GM18502 (cell line): ENCODE data around the gene DIDO1.
"Not testable (repeated sequence)": the region's sequence is repeated elsewhere in the genome, so short reads cannot be mapped to it uniquely, and the experiment has no call there.

Experiments used
- ATAC-seq: cut with Tn5 transposase; IDR thresholded peaks from one replicate; pipeline ENCODE4 v1.9.1; 2021; ENCODE audit warnings: mild to moderate bottlenecking; ENCODE audit not compliant: unreplicated experiment, poor library complexity

DIDO1 gene

DNA sequence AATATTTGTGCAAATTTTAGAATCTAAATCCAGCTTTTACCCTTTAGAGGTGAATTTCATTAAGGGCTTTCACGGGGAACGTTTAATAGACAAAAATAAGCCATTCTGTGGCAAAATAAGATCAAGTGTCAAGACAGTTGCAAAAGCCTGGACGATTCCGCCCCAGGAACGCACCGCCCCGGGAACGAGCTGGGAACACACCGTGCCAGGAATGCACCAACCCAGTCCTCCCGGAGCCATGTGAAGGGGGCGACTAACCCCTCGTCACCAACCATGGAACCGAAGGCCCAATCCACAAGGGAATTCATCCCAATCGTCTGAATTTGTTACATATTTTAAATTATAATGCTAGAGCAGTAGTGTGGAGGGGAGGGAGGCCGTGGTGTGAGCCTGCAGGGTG is 43.9 kb downstream of the DIDO1 start:
- ATAC-seq, result no peak

DNA sequence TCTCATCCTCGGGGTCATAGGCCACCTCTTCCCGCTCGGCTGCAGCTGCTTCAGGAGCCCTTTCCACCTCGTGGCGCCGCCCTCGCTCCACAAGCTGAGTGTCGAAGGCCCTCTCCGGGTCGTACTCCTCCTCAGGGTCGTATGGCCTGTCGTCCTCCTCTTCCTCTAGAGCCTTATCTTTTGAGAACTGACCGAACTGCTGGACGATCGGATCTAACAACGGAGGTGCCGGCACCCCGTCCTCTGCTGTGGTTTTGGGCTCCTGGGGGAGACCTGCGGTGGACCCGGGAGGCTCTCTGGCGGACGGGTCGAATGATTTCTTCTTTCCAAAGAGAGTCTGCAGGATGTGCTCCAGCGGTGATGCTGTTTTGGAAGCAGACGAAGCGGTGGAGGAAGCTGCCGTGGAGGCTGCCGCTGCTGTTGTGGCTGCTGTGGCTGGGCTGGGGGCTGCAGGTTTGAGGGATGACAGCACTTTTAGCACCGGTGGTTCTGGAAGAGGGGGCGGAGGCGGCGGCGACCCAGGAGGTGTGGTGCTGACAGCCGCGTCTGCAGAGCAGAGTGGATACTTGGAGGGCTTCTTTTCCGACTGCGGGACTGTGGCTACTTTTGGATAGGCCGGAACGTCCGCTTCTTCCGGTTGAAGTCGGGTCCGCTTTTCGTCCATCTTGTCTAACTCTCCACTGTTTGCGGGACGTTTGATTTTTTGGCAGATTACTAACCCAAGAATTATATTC is 44.5 kb downstream of the DIDO1 start:
- ATAC-seq, result no peak

DNA sequence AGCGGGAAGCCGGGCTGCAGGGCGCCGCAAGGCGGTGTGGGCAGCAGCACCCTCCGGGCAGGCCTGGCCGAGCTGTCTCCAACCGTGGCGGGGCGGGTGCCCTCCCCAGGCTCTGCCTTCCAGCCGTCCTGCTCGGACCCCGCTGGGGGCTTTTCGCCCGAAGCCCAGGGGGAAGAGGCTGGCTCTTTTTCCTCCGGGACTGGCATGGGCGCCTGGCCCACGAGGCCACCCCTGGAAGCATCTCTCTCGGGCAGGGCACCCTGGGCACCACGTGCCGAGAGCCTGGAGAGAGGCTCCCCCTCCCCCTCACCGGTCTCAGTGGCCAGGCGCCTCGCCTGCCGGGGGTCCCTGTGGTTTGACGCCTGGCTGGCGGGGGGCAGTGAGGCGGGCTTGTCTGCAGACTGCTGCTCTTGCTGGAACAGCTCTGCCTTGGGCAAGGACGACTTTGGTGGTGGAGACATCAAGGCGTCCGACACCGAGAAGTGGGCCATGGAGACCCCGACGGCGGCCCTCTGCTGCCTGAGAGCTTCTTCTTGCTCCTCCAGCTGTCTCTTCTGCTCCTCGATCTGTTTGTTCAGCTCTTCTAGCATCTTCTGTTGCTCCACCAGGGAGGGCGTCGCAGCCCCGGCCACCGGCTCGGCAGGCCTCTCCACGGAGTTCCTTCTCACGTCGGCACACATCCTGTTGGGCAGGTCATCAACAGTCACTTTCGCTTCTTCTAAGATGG is 45.2 kb downstream of the DIDO1 start:
- no peak for ATAC-seq

DNA sequence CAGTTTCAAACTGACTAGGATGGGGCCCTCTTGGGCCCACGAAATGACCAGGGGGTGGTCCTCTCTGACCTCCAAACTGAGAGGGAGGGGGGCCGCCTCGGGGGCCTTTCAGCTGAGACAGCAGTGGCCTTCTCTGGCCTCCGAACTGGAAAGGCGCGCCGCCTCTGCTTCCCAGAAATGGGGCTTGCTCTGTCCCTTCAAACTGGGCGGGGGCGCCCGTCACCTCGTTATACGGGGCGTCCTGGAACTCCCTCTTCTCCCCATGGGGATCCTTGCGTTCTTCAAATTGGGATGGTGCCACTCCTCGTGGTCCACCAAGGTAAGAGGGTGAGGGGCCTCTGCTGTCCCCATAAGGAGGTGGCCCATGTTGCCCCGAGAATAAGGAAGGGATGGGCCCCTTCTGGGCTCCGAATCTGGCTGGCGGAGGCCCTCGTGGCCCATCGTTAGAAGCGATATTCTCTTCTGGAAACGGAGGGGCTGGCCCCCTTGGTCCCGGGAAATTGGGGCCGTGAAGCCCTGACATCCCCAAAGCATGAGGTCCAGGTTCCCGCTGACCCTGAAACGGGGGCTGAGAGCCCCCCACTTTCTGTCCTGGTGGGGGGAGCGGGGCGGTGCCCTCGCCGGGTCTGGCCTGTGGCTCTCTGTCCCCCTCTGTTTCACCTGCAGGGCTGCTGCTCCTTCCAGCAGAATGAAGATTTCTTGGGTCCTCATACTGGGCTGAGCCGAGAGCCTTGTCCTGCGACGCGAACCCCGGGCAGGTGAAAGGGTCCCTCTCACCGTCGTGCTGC is 46.0 kb downstream of the DIDO1 start:
- no peak for ATAC-seq

DNA sequence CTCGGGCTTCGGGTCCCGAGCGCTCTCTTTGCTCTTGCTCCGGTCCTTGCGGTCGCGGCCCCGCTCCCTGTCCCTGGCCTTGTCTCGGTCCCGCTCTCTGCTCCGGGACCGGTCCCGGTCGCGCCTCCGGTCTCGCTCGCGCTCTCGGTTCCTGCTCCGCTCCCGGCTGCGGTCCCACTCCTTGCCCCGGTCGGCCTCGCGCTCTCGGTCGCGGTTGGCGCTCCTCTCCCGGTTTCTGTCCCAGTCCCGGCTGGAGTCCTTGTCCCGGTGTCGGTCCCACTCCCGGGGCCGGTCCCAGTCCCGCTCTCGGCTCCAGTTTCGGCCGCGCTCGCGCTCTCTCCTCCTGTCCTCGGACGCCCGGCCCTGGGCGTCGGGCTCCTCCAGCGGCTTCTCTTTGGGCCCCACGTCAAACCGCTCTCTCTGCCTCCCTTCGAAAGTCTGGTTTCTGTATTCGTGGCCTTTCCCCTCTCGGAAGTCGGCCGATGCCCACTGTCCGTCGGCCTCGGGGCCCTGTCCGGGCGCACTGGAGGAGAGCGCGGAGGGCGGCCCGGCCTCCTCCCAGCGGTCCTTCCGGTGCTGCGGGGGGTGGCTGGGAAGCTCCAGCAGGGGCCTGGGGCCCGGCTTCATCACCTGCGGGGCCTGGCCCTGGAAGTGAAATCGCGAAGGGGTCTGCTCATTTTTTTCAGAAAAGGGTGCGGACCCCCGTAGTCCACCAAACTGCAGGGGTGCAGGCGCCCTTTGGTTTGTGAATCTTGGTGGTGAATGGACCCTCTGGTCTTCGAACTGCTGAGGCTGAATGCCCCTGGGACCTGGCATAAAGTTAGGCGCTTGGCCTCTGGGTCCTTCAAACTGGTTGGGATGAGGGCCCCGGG is 46.8 kb downstream of the DIDO1 start:
- no peak for ATAC-seq

DNA sequence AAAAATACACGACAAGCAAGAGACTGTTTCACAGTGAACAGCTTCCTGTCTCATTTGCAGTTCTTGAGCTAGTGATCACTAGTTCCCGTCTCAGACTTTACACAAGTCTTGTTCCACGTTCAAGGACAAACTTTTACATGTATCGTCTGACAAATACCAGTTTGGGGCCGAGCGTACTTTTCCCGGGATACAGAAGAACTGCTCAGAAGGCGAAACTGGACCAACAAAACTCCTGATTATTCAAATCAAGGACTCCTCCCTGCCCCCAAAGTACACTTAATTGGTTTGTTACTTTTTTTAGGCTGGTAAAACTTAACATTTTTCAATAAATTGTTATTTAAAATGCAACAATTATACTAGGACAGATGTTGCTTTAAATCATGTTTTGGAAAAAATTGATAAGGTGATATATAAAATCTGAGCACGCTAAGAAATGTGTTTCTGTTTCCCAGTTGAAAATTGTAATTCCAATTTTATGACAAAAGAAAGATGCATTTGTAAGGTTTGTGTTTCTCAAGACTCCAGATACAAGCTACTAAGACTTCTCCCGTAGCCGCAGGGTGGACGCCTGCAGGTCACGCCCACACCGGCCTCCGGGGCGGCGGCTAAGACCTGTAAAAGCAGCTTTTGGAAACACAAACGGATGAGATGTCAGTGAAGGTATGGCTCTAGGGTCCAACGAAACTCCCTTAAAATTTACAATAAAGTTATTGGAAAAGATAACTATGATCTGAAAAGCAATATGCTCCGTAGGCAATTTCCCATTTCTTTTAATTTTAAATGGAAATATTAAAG is 47.9 kb downstream of the DIDO1 start:
- ATAC-seq, result no peak

DNA sequence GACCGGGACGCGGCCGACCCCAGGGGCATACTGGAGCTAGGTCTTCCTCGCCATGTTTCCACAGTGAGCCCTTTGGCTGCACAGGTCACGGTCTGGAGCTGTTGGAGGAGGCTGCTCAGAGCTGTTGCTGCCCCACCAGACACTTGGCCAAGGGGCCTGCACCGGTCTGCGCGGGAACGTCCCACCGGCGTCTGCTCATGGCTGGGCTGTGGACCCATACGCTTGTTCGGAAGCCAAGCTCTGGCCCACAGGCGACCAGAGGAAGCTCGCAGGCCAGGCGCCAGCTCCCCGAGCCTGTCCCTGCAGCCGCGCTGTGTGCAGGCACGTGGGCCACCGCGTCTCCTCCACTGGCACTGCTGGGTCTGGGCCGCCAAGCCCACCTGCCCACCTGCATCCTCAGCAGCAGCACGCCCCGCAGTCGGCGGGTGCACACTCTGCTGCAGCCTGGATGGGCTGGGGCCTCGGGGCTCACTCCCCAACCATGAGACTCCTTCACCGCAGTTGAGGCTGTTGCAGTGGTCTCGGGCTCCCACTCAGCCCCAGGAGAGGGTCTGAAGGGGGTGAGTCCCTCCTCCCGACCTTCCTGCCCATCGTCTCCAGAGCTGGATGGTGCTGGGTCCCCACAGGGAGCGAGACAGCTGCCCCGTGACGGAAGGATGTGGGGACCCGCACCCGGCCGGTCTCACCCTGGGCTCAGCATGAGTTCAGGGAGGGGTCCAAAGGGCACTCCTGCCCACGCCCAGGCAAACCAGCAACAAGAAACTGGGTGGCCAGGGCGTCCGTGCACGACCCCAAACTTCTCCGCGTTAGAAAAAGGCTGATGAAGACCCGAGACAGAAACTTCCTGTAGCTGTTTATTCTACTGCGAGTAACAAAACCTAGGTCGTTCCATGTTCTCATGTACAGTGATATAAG is 49.1 kb downstream of the DIDO1 start:
- no peak for ATAC-seq

DNA sequence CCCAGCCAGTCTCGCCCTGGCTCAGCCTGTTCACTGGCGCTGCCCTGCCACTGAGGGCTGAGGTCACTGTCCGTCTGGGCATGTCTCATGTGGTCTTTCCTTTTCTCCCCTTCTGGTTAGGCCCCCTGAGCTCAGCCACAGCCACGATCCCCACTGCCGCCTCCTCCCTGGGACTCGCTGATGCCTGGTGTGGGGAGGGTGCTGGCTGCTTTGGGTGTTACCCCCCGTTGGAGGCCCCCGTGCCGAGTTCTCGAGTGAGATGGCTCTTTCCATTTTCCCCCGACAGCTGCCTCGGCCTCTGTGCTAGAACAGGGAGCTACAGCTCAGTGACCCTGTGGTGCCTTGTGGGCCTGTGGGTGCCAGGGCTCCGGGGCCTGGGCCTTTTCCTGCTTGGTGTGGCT is 49.8 kb downstream of the DIDO1 start:
- no peak for ATAC-seq

DNA sequence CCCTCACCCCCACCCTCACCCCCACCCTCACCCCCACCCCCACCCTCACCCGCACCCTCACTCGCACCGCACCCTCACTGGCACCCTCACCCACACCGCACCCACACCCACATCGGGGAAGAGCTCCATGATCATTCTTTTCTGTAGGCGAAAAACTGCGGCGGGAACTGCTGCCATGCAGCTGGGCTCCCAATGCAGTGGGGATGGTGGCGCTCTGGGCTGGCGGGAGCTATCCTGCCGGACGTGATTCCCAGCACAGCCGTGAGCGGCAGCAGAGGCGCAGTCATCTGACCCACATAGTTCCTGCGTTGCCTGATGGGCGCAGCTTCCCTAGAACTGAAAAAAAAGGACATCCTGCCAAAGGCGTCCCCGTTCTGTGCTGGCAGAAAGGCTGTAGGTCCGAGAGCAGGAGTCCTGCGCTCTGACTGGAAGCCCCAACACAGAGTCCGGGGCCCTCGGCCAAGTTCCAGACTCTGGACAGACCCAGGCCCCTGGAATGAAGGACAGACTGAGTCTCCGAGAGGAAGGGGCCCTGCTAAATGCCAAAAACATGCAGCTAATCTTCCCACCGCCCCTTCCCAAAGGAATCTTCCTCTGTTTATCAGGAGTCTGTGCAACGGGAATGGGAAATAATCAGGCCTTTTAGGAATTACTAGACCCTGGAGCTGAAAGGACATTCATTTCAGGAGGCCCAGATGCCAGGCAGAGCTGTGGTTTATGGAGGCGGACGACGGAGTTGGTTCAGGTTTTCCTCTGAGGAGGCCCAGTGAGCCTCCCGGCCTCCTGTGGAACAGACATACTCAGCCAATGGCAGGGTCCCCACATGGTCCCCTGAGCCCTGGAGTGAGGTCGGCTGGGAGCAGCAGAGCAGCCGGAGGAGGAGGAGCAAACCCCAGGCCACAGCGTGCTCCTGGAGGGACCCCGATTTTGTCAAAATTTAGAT is 50.6 kb downstream of the DIDO1 start:
- no peak for ATAC-seq

DNA sequence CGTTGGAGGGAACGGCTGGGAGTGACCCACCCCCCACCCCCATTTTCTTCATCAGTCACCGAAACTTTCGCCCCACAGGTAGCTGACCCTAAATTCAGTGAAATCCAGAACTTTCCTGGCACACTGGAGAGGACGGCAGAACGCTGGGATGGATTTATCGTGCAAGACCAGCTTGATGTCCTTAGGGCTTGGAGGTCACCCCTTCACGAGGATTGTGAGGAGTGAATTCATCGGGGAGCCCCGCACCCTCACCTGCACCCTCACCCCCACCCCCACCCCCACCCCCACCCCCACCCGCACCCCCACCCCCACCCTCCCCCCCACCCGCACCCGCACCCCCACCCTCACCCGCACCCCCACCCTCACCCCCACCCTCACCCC is 51.4 kb downstream of the DIDO1 start:
- ATAC-seq, result no peak

DNA sequence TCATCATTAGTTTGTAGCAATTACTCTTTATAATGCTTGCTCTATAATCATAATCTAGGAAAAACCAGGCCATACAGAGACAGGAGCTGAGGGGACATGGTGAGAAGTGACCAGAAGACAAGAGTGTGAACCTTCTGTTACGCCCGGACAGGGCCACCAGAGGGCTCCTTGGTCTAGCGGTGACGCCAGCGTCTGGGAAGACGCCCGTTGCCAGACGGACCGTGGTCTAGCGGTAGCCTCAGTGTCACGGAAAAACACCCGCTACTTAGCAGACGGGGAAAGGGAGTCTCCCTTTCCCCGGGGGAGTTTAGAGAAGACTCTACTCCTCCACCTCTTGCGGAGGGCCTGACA is 52.6 kb downstream of the DIDO1 start:
- ATAC-seq, result not testable (repeated sequence)

DNA sequence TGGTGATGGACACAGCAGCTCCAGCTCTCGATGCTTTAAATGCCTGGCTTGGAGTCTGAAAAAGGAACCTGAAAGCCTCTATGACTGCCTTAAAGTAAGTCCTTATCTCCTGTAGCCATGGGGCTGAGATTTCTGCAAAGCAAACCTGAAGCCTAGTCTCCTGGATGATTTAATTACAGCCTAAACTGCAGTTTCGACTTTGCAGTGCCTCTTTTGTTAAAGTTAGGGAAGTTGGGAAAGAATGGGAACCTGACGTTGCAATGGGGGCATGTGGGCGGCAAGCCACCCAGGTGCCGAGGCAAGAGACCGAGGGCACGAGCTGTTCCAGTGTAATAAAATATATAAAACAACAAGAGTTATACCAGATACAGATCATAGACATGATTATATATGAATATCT is 53.0 kb downstream of the DIDO1 start:
- ATAC-seq, result no peak

DNA sequence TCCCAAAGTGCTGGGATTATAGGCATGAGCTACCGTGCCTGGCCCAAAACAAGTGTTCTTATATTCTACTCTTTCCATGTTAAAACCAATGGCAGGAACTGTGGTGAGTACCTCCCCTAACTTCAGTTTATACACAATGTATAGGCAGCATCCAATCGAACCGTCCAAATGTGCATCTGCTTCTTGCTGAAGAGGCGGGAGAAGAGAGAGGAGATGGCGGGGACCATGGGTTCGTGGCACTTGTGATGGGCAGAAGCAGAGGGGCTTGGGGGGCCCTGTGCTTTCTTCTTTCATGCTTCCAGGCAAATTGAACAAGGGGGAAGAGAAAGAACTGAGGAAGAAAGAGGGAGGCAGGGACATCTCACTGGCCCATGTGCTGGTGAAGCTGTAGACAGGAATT is 53.4 kb downstream of the DIDO1 start:
- ATAC-seq, result no peak

DNA sequence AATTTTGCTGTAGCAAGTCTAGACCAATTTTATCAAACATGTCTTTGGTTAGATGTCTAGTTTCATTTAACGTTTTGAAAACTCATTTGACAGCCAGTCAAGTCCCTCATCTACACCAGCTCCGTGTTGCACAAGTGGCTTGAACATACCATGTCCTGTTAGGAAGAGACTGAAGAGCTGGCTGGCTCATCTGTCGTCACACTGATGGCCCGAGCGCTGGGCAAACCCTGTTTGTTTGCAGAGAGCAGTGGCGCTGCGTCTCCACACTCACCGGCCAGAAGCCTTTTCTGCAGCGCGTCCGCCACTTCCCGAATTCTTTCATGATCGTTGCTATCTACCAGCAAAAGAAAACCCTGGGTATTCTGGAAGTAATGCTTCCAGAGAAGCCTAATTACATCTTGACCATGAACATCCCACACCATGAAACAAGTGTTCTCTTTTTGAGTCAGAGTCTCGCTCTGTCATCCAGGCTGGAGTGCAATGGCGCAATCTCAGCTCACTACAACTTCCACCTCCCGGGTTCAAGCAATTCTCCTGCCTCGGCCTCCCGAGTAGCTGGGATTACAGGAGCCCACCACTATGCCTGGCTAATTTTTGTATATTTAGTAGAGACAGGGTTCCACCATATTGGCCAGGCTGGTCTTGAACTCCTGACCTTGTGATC is 54.0 kb downstream of the DIDO1 start:
- no peak for ATAC-seq

DNA sequence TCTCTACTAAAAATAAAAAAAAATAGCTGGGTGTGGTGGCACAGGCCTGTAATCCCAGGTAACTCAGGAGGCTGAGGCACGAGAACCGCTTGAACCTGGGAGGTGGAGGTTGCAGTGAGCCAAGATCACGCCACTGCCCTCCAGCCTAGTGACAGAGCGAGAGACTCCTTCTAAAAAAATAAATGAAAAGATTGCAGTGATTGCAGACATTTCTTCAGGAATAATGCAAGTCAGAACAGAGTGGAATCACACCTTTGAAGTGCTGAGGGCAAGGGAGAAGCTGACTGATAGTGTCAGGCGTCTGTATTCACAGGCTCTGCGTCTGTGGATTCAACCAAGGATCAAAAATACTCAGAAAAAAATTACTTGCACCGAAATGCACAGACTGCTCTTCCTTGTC is 62.1 kb downstream of the DIDO1 start:
- ATAC-seq, result no peak

DNA sequence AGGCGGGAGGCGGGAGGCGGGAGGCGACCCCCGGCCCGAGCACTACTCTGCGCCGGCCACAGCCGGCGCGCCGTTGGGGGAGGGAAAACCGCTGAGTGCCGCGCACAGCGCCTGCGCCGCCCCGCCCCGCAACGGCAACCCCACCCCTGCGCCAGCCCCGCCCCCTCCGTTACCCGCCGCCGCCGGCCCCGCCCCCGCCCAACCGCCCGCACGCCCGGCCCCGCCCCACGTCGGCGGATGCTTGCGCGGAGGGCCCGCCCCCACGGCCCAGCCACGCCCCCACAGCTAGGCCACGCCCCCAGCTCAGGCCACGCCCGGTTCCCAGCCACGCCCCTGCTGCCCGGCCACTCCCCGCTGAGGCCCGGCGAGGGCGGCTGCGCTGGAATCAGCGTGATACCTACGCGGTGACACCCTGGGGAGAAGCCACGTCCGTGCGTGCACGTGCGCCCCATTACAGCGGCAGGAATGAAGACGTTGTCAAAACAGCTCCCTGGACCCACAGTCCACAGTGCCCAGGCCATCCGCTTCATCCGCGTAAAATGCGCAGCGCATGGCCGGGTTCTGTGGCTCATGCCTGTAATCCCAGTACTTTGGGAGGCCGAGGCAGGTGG is 64.5 kb downstream of the DIDO1 start, which contains the start of gene TCFL5:
Gene TCFL5 (minus strand): TSS at position 97 of the 611 bp plus-strand sequence. CDS start 152 bp downstream, outside the sequence.
- peak; percentile 61 for ATAC-seq
